ELF-1 (cell line): ENCODE results near the gene DPH1.
"Not testable (repeated sequence)": the region's sequence is repeated elsewhere in the genome, so short reads cannot be mapped to it uniquely, and the experiment has no call there.

Experiments used
- DNase-seq: peaks from one replicate; pipeline ENCODE4 v3.0.0-alpha.2; 2016; ENCODE audit warnings: low read depth, low spot score

DPH1 gene

GRCh38 chr17:2029911-2030778 is at the start of gene DPH1:
DPH1 (plus strand) TSS chr17:2030153; CDS start chr17:2030170, 17 bp downstream.
- DNase-seq, result peak; percentile 90

- DNase-seq, result no peak
Observed at GRCh38 chr17:1980665-1981250, 49.2 kb upstream of the DPH1 start.

GRCh38 chr17:1982793-1983366 is 47.1 kb upstream of the DPH1 start:
- not testable (repeated sequence) for DNase-seq

DNA sequence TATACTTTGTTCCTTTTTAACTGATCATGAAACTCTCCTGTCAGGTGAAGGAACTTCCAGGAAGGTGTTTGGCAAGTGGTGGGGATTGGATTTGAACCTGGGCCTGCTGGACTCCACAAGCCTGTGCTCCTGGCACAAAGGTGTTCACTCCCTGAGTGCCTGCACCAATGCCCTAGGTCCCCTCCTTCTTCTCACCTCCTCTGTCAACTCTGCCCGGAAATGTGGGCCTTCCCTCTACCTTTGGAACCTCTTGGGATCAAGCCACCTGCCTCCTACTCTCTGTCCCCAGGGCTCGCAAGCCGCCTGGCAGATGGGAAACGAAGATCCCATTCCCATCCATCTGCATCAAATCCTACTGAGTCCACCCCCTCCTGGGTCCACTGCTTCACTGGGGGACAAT is 44.9 kb upstream of the DPH1 start:
- no peak for DNase-seq

DNA sequence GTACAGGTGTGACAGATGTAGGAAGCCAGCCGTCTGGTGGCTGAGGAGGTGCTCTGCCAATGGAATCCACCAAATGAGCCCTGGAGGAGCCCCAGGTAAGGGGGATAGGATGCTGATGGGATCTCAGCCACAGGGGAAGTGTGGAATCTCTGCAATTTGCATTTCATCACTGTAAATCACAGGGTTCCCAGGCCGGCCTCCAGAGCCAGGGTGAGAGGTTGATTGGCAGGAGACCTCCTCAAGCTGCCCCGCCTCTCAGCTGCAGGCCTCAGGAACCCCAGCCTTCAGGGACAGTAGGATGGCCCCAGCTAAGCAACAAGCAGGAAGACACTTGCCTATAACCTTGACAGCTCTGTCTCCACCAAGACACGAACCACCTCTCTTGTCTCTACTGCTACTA is 44.3 kb upstream of the DPH1 start:
- peak; percentile 88 for DNase-seq

DNA sequence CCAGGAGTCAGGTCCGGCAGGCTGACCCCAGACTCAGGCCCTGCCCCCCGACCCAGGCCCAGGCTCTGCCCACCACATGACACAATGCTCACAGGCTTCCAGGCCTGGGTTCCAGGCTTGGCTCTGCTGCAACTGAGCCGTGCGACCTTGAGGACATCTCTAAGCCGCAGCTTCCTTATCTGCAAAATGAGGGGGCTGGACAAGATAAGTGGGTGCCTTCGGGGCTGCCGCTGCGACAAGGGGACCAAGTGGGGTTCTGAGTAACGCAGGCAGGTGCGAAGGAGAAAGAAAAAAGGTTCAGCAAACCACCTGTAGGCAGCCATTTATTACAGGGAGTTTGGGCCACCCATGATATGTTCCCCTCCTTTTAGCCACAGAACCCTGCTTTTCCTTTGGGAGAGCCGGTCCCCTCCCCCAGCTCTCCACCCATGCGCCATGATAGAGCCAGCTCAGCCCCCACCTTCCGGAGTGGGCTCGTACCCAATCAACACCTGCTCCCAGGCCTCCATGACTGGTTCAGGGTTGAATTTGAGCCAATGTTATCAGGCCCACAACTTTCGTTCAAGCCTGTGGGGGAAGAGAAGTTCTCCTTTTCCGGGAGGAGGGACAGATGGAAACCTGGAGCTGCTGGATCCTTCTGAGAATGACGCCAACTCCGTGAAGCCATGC is 43.0 kb upstream of the DPH1 start:
- no peak for DNase-seq

DNA sequence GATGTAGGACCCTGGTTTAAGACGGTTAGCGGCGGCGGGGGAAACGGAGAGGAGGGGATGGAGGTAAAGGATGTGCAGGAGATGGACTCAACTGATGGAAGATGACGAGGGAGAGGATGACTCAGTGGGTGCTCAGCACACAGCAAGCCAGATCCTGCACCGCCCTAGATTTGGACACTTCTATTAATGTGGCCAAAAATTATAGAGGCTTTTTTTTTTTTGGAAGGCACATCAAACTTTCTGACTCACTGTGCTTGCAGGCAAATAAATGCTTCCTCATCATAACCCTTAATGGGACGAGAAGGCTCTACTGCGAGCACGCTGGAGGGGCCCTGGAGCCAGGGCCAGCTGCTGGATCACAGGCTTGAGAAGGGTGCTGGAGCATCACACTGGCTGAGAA is 40.8 kb upstream of the DPH1 start:
- no peak for DNase-seq

GRCh38 chr17:1992541-1992940 is 37.4 kb upstream of the DPH1 start:
- no peak for DNase-seq

- DNase-seq, result no peak
Observed at GRCh38 chr17:1994707-1995106, 35.2 kb upstream of the DPH1 start.

- no peak for DNase-seq
Observed at GRCh38 chr17:1995321-1995892, 34.5 kb upstream of the DPH1 start.

GRCh38 chr17:1995907-1996799 is 33.8 kb upstream of the DPH1 start:
- DNase-seq, result no peak

DNA sequence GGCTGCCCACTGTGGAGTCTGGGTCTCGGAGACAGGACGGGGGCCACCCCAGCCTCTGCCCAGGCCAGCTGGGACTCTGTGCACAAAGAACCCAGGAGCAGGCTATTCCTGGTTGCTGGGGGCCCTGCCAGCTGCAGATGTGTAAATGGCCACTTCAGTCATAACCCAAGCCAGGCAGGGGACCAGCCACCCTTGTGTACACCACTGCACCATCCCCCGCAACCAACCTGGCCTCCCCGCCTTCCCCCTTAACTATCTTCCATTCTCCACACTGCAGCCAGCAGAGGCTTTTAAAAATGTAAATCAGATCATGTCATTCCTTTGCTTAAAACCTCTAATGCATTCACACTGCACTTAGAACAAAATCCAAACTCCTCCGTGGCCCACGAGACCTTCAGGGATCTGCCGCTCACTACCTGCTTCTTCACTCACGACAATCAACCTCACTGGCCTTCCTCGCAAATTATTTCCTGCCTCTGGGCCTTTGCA is 33.1 kb upstream of the DPH1 start:
- no peak for DNase-seq

DNA sequence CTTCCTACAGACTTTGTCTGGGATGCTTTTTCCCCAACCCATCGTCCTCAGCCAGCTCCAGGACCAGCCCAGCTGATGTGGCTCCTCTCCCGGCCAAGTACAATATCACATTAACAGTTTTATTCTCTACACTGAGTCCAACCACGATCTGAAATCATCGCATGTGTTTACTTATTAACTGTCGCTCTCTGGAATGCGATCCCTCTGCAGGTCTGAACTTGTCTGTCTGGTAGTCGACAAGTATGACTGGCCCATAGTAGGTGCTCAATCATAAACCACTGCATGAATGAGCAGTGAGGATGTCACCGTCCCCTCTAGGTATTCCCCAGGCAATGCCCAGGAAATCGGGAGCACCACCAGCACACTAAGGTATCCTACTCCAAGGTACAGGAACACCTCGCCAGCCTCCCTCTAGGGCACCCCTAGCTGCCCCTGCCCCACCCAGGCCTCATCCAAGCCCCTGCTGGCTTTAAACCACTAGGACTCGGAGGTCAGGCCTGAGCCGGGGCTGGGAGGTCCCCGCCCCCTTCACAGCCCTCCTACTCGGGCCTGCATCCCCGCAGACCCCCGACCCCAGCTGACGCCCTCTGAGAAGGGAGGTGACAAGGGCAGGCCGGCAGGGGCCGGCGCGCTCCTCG is 32.5 kb upstream of the DPH1 start:
- DNase-seq, result peak; percentile 59

GRCh38 chr17:1997927-1998742 is 31.8 kb upstream of the DPH1 start:
- DNase-seq, result peak; percentile 49

DNA sequence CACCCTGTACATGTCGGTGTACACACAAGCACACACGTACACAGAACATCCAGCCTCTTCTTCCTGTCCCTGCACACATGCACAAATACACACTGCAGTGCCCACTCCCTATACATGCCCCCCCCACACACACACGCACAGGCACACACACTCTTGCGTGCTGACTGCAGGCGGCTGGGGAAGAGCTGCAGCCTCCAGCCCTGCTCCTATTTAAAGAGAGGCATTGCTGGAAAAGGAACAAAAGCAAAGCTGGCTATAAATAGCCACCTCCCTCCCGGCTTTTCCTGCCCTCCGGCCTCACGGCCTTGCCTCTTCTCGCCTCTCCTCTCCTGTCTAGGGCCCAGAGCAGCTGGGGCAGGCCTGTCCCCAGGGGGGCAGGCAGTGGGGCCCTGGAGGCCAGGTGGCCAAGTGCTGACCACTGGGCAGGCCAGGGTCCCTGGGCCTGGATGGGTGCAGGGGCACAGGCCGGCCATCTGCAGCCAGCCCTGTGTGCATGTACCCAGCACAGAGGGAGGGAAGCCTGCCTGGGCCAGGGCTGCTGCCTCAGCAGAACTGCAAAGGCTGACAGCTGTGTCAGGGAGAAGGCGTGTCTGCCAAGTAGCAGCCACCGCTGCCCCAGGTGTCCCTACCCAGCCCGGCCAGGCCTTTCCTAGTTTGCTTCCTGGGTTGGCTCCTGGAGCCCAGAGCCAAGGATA is 30.2 kb upstream of the DPH1 start:
- peak; percentile 94 for DNase-seq

DNA sequence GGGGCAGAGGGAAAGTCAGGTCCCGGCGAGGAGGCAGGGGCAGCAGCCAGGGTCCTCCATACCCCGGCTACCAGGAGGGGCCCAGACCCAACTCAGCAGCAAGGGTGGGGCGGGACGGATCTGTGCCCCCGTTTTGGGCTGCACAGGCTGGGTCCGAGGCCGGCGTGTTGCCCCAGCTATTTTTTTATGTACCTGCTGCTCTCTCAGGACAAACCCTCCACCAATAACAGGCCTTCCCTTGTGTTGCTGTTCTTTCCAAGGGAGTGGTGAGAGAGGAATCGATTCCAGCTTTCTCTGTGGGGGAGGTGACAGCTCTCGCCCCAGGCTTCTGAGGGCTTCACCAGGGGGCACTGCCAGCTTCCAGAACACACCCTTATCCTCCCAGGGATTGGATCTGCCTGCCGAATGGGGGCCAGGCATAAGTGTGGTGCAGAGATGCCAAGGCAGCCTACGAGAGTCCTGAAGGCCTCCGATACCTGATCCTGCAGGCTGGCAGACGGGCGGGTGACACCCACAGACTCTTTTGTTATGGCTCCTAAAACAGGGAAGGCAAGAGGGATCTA is 27.1 kb upstream of the DPH1 start:
- peak; percentile 40 for DNase-seq

DNA sequence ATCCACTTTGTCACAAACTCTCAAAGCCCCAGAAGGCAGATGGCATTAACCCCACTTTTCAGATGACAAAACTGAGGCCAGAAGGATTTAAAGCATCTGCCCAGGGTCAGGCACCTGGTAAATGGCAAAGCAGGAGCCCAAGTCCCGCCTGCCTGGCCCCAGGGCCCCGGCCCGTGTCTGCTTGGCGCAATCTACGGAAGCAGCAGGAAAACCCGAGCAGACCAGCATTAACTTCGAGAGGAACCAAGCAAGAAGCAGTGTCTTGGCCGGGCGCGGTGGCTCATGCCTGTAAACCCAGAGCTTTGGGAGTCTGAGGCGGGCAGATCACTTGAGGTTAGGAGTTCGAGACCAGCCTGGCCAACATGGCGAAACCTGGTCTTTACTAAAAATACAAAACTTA is 26.4 kb upstream of the DPH1 start:
- no peak for DNase-seq

DNA sequence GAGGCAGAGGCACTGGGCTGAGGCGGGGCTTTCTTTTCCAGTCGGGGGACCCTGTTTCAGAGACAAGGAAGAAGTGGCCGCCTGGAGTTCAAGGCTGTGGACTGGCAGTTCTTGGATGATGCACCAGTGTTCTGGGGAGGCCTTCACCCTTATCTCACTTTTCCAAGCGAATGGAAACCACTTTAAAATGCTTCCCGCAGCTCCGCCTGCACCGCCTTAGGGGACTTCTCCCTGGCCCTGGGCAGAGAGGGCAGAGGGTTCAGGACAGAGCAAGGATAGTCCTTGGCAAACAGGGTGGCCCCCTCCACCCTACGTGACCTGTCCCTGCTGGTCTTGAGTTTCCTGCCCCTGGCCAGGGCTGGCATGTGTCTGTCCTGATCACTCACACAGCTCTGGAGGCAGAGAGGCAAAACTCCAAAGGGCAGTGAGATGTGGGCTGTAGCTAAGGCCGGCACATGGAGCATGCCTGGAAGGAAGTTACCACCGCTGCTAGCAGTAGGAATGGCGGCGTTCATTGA is 25.5 kb upstream of the DPH1 start:
- no peak for DNase-seq
